Spleen (tissue), 11 donors: ENCODE results near the gene PKHD1. TPM values are rescaled to one million over a fixed set of nuclear protein-coding genes. Genes with fewer than 3 reads are reported as not detected.

Source experiments
- DNase-seq: peaks from one replicate; pipeline ENCODE4 v3.0.0-alpha.2; 2020
- H3K27ac ChIP-seq, 8 donors: fragments of 200-600 bp; sonication (generic) in 7 of 8; 1 replicate in 4 of 8; 2 replicates in 4 of 8; pipeline versions ENCODE4 v1.5.0 to v1.8.0; 2016 to 2021; ENCODE audit warnings: inconsistent platforms in 4 of 8, mild to moderate bottlenecking in 4 of 8, moderate library complexity in 1 of 8
- H3K27me3 ChIP-seq, 7 donors: fragments of 200-600 bp; sonication (generic) in 6 of 7; replicated peaks in 1 of 7; 1 replicate in 4 of 7; 2 replicates in 3 of 7; pipeline versions ENCODE4 v1.5.0 to v1.8.0; 2016 to 2021; ENCODE audit warnings: inconsistent platforms in 3 of 7, mild to moderate bottlenecking in 1 of 7
- H3K36me3 ChIP-seq, 6 donors: fragments of 200-600 bp; sonication (generic) in 5 of 6; 1 replicate in 4 of 6; 2 replicates in 2 of 6; pipeline versions ENCODE4 v1.5.0 to v1.8.0; 2016 to 2021; ENCODE audit warnings: inconsistent platforms in 2 of 6
- H3K4me1 ChIP-seq, 6 donors: fragments of 200-600 bp; sonication (generic) in 5 of 6; 1 replicate in 3 of 6; 2 replicates in 3 of 6; pipeline versions ENCODE4 v1.5.0 to v1.8.0; 2016 to 2021; ENCODE audit warnings: inconsistent platforms in 3 of 6
- H3K4me3 ChIP-seq, 8 donors: fragments of 200-600 bp; sonication (generic) in 7 of 8; 1 replicate in 4 of 8; 2 replicates in 4 of 8; pipeline versions ENCODE4 v1.5.0 to v1.8.0; 2016 to 2021; ENCODE audit warnings: inconsistent platforms in 4 of 8, mild to moderate bottlenecking in 4 of 8, moderate library complexity in 2 of 8
- H3K9me3 ChIP-seq, 8 donors: fragments of 200-600 bp; sonication (generic) in 7 of 8; 1 replicate in 4 of 8; 2 replicates in 4 of 8; pipeline versions ENCODE4 v1.5.0 to v1.8.0; 2016 to 2021; ENCODE audit warnings: inconsistent platforms in 4 of 8
- CTCF ChIP-seq, 11 experiments: fragments of 200-600 bp in 7 of 11; fragments of 450-650 bp in 4 of 11; sonication (generic) in 4 of 11; IDR thresholded peaks in 8 of 11; conservative IDR thresholded peaks in 3 of 11; 1 replicate in 7 of 11; 2 replicates in 4 of 11; pipeline versions ENCODE4 v1.4.0 to v1.8.0; 2016 to 2021; ENCODE audit warnings: antibody characterized with exemption in 11 of 11, inconsistent platforms in 4 of 11, mild to moderate bottlenecking in 1 of 11
- POLR2A ChIP-seq, 3 donors: fragments of 450-650 bp; IDR thresholded peaks; one replicate each; pipeline ENCODE4 v1.5.1; 2017; ENCODE audit warnings: antibody characterized with exemption in 3 of 3, mild to moderate bottlenecking in 1 of 3
- POLR2AphosphoS5 ChIP-seq, 3 donors: sonication (generic); formaldehyde crosslinking; IDR thresholded peaks; one replicate each; pipeline ENCODE4 v1.5.1; 2017; ENCODE audit warnings: antibody characterized with exemption in 3 of 3
- WGBS, 5 donors: extraction: QIAGEN DNeasy Blood & Tissue Kit in 3 of 5; methylation state at CpG; one replicate each; pipeline versions ENCODE4 v1.1.5 to v1.1.7; 2013 to 2018; 5-methylcytosine and 5-hydroxymethylcytosine counted together
- intact Hi-C: fragments of 100-400 bp; cut with DNase I; formaldehyde crosslinking; loops from one replicate; pipeline ENCODE4 v1.15.0; 2023; ENCODE audit warnings: low total_unique reads
- polyA plus RNA-seq, 3 donors: library from polyadenylated mRNA; stranded (reverse); fragments of 200-250 nt; gene quantifications; one replicate each; pipeline ENCODE4 v1.2.1, GENCODE V29; 2013
- total RNA-seq, 7 donors: library from RNA; depleted of rRNA in 3 of 7; stranded (reverse); fragments of >200 nt in 3 of 7; fragmentation: NEBNext Ultra II Directional in 4 of 7; extraction: Animal tissue kit (Norgen Biotek cat#: 25700) in 4 of 7; gene quantifications; one replicate each; pipeline versions ENCODE4 v1.1.0 to v1.2.1, GENCODE V29; 2016 to 2021
- donor health status: healthy with polysubstance abuse.
- donor health status: DM: no; HTN: no; CAD: no; lungs with moderate emphysema.
- donor health status: DM: no; HTN: no; CAD: no.
- donor health status: Bipolar disorder and iron deficiency.
- donor health status: healthy.
- donor health status: DM: no; HTN: no; CAD: no.
- donor health status: DM: yes; HTN: yes; CAD: no.

Gene PKHD1
- total and polyA plus RNA-seq, 10 donors: not detected

- no peaks in the 10 kb centered on the region for H3K36me3 ChIP-seq
- intact Hi-C loops: no loop called here
- H3K4me1 ChIP-seq: no peaks in the 10 kb centered on the region
- no peaks in the 10 kb centered on the region for H3K9me3 ChIP-seq
- peaks cover 0 to 11% (median 0%) of the 10 kb centered on the region in 7 donors for H3K27me3 ChIP-seq
- no peak for DNase-seq
- TF ChIP-seq POLR2A (IDR thresholded peaks at IDR 0.05) (no peak), POLR2AphosphoS5 (IDR thresholded peaks at IDR 0.05) (no peak), CTCF (IDR thresholded peaks at IDR 0.05 in 8 of 11, conservative IDR thresholded peaks at IDR 0.05 in 3 of 11) (no peak)
- H3K27ac ChIP-seq: no peak overlapping the region
- WGBS, 5 donors: 60 to 80% (median 66%) methylated on average over 1 of the region's 1 CpG
- no peak overlapping the region for H3K4me3 ChIP-seq
Measured at GRCh38 chr6:51865996-51866395, 221.4 kb downstream of the PKHD1 start.

DNA sequence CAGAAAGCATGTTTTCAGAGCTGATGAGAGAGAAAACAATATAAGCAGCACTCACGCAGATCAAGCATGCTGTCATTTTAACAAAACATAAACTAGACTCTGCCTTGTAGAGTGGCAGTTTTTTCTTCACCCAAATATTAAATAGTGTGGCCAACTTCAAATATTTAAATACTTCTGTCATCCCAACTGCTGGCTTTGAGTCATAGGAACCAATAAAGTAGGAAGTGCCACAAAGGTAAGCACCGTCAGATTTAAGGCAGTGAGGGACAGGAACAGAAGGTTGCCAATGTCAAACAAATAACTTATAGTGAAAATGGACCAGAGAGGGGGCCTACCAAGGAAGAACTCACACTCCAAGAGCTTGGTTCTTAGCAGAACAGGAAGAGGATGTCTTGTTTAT lies 222.2 kb downstream of the PKHD1 start:
- TF ChIP-seq POLR2AphosphoS5 (IDR thresholded peaks at IDR 0.05) (no peak), POLR2A (IDR thresholded peaks at IDR 0.05) (no peak), CTCF (IDR thresholded peaks at IDR 0.05 in 8 of 11, conservative IDR thresholded peaks at IDR 0.05 in 3 of 11) (no peak)
- intact Hi-C loops: no loop called here
- Histone ChIP-seq H3K27ac (no peak overlapping the region), H3K27me3 (peaks cover 0 to 11% (median 0%) of the 10 kb centered on the region in 7 donors), H3K36me3 (no peaks in the 10 kb centered on the region), H3K4me3 (no peak overlapping the region), H3K9me3 (no peaks in the 10 kb centered on the region), H3K4me1 (no peaks in the 10 kb centered on the region)
- 59 to 71% (median 67%) methylated on average over 2 of the region's 2 CpGs for WGBS, 5 donors
- no peak for DNase-seq

GRCh38 chr6:51857134-51857533 lies 230.3 kb downstream of the PKHD1 start:
- Histone ChIP-seq H3K4me1 (no peaks in the 10 kb centered on the region), H3K4me3 (no peak overlapping the region), H3K27ac (no peak overlapping the region), H3K36me3 (no peaks in the 10 kb centered on the region), H3K9me3 (no peaks in the 10 kb centered on the region), H3K27me3 (peaks cover 0 to 11% (median 0%) of the 10 kb centered on the region in 7 donors)
- no peak for TF ChIP-seq POLR2A (IDR thresholded peaks at IDR 0.05)
- TF ChIP-seq CTCF (IDR thresholded peaks at IDR 0.05 in 8 of 11, conservative IDR thresholded peaks at IDR 0.05 in 3 of 11): no peak
- TF ChIP-seq POLR2AphosphoS5 (IDR thresholded peaks at IDR 0.05): no peak
- 72 to 86% (median 79%) methylated on average over 2 of the region's 2 CpGs for WGBS, 5 donors
- no peak for DNase-seq
- intact Hi-C loops: loop anchor here (10.0 kb wide), 2 partner anchors 98 to 168 kb away; no protein-coding TSS in a partner anchor

DNA sequence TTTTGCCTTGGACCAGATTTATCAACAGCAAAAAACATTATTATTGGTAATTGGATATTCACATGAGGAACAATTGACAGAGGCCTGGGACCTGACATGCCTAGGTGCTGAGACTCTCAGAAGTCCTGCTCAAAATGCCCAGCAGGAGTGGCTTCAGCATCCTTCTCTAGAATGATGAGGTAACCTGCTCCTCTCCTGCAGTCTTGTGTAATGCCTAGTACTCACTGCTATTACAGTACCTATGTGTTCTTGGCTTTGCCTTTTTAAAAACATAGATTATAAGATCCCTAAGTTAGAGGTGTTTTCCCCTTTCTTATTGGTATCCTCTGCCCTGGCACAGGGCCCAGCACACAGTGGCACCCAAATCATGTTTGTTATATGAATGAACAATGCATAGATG lies 230.9 kb downstream of the PKHD1 start:
- H3K27ac ChIP-seq: no peak overlapping the region
- no peaks in the 10 kb centered on the region for H3K4me1 ChIP-seq
- intact Hi-C loops: loop anchor here (10.0 kb wide), 2 partner anchors 98 to 168 kb away; no protein-coding TSS in a partner anchor
- H3K27me3 ChIP-seq: peaks cover 0 to 11% (median 0%) of the 10 kb centered on the region in 7 donors
- no peak for DNase-seq
- no peaks in the 10 kb centered on the region for H3K9me3 ChIP-seq
- TF ChIP-seq POLR2AphosphoS5 (IDR thresholded peaks at IDR 0.05) (no peak), POLR2A (IDR thresholded peaks at IDR 0.05) (no peak), CTCF (IDR thresholded peaks at IDR 0.05 in 8 of 11, conservative IDR thresholded peaks at IDR 0.05 in 3 of 11) (no peak)
- no peak overlapping the region for H3K4me3 ChIP-seq
- H3K36me3 ChIP-seq: no peaks in the 10 kb centered on the region
